GM19468 (cell line): ENCODE data around the gene FSTL4.
"Not testable (repeated sequence)": the region's sequence is repeated elsewhere in the genome, so short reads cannot be mapped to it uniquely, and the experiment has no call there.

Experiments used
- ATAC-seq: cut with Tn5 transposase; IDR thresholded peaks from one replicate; pipeline ENCODE4 v1.9.1; 2021; ENCODE audit warnings: mild to moderate bottlenecking, moderate library complexity, moderate number of reproducible peaks; ENCODE audit not compliant: unreplicated experiment; ENCODE audit errors: extremely low read depth

FSTL4 gene

DNA sequence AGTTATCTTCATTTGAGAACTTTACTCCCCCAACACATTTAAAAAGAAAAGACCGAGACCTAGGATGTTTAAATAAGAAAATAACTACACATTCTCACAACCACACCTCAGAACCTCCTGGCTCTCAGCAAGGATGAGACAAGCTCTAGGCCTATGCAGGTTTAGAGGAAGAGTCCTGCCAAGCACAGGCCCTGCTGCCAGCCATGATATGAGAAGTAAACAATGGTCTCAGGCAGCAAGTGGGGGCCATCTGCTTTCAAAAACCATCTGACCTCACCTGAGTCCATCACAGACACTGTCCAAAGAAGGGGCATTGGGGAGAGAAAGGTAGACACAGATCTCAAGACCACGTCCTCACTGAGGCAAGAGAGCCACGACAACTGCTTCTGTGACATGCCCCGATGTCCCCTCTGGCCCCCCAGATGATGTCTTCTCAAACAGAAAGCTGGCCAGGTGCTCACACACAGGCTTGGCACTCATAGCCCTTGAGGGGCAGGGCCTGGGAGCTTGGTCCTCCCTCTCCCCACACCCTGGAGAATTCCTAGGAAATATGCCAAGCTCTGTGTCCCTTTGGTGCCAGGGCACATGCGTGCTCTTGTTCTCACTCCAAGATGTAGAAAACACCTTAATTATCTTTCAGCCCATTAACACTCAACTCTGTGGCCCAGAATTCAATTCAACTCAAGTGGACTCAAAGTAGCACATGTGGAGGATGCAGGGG is 150.4 kb downstream of the FSTL4 start:
- no peak for ATAC-seq

- no peak for ATAC-seq
Measured at GRCh38 chr5:133460172-133460758, 152.1 kb downstream of the FSTL4 start.

DNA sequence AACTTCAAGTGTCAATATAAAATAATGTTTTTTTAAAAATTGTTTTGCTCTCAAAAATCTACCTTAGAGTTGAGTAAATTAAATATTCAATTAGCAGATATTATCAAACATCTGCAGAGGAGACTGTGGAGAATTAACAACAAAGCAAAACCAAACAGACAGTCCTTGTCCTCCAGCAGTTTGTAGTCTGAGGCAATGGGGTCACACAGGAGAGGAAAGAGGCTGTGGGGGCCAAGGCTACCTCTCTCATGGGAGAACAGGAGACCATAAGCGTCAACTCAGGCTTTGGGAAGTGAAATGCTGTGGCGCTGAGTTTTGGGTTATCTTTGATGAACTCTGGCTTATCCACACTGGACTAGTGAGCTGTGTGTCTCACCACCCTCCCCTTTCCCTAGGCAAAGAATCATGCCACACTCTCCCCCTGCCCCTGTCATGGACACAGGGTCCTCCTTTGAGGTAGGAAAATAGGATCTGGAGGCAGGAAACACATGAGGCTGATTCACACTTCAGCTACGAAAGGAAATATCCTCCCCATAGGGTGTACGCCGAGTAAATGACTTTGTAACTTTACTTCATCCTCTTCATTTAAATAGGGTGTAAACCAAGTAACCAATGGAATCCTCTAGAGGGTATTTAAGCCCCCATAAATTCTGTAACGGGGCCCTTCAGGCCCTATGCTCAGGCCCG is 152.7 kb downstream of the FSTL4 start:
- ATAC-seq = no peak

- ATAC-seq = no peak
Measured at GRCh38 chr5:133458435-133458834, 153.9 kb downstream of the FSTL4 start.

DNA sequence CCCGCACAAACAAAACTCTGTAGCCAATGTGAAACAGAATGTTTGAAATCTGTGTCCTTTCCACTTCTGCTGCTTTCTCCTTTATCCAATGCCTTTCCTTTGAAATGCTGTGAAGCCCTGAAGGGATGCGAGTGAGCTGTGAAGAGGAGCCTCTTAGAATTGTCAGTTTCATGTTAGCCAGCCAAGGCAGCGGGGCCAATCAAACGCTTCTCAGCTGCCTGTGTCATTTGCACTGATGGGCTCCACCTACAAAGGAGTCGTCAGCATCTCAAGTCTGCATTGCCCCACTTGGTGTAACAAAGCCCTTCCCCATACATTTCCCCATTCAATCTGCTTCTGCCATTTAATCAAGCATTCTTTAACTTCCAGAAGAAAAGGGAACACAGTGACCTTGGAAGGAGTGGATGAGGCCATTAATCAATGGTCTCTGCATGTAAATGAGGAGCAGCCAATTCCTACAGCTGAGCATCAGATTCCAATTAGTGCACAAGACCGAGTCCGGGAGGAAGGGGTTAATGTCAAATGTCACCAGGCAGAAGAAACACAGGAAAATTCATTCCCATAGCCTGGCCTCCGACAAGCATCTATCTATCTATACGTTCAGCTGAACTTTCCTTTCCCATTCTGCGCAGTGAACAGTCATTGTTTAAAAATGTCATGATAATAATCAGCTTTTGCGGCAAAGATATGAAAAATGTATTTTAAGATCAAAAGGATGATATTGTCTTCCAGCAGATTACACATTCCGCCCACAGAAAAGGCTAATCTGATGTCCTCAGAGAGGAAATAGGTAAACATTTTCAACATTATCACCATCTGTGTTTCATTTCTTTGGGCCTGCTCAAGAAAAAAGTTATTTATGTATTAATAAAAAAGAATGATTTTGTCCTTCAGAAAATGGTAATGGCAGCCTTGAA is 154.6 kb downstream of the FSTL4 start:
- ATAC-seq = no peak

GRCh38 chr5:133456933-133457402 is 155.4 kb downstream of the FSTL4 start:
- ATAC-seq = no peak

GRCh38 chr5:133455676-133456075 is 156.7 kb downstream of the FSTL4 start:
- ATAC-seq = no peak

DNA sequence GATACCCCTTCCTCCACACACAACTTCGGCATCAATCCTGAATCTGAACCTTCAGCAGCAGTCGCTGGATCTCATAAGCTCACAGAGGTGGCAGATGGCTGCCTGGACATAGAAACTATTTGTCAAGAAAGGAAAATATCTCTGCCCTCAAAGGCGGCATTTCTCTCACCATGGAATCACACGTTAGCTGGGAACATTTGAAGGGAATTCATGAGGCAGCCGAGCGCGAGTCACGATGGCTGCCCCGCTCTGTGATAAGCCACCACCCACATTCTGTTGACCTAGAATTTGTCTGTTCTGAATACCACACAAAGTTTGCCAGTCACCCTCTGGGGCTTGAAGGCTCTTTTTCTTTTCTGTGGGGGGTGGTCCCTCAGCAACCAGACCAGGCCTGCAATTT is 157.9 kb downstream of the FSTL4 start:
- no peak for ATAC-seq

DNA sequence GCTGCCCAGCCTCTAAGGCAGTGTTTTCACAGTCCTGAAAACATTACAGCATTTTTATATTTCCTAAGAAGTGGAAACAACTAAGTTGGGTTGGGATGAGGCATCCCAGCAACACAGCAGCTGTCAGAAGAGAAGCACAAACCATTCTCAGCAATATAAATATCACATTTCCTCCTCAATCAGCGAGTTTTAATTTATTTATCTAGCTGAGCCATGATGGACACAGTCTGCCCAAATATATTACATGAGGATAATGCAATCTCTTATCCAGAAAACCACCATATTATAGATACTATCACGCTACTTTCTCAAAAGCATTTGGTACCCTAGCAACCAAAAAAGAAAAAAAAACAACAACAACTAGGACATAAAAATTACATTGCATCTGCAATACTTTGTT is 158.5 kb downstream of the FSTL4 start:
- ATAC-seq = no peak

DNA sequence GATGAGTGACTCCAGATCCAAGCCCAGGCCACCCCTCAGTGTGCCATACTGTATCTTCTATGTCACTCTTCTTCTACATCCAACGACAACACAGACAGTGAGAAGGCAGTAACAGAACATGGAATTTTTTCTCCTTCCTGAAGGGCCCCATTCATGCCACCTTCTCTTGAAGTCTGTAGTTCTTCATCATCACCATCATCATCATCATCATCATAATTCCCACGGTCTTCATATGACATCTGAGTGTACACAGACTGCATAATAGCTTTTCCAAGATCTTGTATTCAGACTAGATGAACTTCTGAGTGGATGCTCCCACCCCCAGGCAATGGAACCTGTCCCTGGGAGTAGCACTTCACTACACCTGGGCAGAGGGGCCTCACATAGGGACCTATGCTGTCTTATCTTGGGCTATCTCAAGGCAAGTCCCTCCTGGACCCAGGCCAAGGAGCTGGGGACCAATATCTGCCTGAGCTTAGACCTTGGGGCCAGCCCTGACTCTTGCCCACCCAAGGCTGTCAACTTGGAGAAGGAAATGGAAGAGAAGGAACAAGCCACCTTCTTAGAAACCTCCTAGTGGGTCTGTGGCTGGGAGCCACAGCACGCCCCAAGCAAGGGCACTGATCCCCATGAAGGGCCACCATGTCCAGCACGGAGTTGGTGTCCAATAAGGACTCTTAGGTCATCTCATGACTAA is 159.1 kb downstream of the FSTL4 start:
- ATAC-seq = no peak

- ATAC-seq = no peak
Measured at GRCh38 chr5:133451926-133452325, 160.4 kb downstream of the FSTL4 start.

DNA sequence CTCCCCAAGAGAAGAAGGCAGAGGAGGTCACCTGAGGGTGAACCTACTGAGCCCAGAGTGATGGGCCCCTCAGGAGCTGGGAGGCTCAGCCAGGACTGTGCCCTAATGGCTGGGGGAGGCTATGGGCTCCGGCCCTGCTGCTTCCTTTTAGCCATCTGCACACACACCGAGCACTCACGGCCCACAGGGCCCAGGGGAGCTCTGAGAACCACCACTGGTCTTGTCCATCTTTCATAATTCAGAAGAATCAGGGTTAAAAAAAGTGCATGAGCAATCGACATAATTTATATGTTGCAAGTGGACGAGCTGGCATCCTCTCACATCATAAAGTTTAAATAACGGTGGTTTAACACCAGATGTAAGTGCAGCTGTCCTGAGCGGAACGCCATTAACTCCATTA is 162.1 kb downstream of the FSTL4 start:
- no peak for ATAC-seq

- ATAC-seq = no peak
Measured at GRCh38 chr5:133449181-133449580, 163.2 kb downstream of the FSTL4 start.

- ATAC-seq = no peak
Measured at GRCh38 chr5:133446440-133446839, 165.9 kb downstream of the FSTL4 start.

GRCh38 chr5:133445744-133446143 is 166.6 kb downstream of the FSTL4 start:
- no peak for ATAC-seq

DNA sequence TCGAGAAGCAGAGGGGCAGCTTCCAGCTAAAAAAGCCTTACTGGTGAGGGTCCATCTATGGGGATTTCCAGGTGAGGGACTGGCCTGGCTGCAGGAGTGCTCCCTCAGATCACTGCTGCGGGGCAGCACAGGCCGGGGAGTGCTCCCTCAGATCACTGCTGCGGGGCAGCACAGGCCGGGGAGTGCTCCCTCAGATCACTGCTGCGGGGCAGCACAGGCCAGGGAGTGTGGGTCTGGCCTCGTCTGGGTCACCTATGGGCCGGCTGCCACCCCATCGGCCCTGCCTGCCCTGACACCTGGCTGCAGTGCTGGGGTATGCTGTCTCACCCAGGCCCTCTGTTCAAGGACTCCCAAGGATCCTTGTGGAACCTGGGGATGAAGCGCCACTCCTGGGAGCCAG is 167.1 kb downstream of the FSTL4 start:
- not testable (repeated sequence) for ATAC-seq

- no peak for ATAC-seq
Measured at GRCh38 chr5:133444711-133445110, 167.6 kb downstream of the FSTL4 start.

GRCh38 chr5:133441166-133441815 is 171.1 kb downstream of the FSTL4 start:
- no peak for ATAC-seq

GRCh38 chr5:133440467-133441115 is 171.8 kb downstream of the FSTL4 start:
- ATAC-seq = no peak
